ENCODE results near the gene DPAGT1.
"Not testable (repeated sequence)": the region's sequence is repeated elsewhere in the genome, so short reads cannot be mapped to it uniquely, and the experiment has no call there.

The DPAGT1 gene

DNA sequence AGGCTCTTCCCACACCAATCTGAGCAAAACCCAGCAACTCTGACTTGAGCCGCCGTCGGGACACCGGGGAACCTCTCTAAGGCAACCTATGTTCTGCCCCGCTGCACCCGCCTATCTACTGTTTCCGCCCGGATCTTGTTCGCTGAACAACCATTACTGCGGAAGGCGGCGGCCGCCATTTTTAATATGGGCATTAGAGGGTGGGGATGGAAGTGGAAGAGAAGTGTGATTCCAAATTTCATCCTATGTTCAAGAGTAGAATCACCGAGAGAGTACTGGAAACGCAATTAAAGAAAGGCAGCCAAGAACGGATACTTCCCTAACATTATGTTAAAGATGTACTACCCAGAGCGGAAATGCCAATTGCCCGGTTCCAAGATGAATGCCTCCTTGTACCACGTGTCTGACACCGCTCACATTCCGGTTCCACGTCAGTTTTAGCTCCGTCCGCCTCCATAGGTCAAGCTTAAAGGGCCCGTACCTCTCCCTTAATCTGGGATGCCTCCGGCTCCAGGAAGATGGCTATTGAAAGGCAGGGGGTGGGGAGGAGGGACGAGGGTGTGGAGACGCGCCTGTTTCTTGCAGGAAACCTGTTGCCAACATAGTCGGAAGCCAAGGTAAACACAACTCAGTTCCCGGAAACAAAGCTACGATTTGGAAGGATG, at the start of gene DPAGT1:
DPAGT1 (minus strand) TSS at position 95 of the 665 bp plus-strand sequence. CDS start 198 bp downstream, outside the sequence.
- peak; percentile 99 for DNase-seq (ENCODE audit: low spot score)

DNA sequence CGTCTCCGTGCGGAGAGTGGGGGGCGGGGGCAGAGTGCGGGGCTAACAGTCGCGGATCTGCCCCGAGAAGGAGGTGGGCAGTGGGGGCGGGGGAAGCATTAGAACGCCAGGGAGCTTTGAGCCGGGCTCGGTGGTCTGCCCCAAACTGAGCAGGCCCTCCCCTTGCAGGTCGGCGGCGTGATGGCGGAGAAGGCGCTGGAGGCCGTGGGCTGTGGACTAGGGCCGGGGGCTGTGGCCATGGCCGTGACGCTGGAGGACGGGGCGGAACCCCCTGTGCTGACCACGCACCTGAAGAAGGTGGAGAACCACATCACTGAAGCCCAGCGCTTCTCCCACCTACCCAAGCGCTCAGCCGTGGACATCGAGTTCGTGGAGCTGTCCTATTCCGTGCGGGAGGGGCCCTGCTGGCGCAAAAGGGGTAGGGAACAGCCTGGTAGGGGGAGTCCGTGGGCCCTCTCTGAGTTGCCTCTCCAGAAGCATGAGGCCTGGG, 48.2 kb upstream of the DPAGT1 start:
- DNase-seq (ENCODE audit: low spot score) = no peak

DNA sequence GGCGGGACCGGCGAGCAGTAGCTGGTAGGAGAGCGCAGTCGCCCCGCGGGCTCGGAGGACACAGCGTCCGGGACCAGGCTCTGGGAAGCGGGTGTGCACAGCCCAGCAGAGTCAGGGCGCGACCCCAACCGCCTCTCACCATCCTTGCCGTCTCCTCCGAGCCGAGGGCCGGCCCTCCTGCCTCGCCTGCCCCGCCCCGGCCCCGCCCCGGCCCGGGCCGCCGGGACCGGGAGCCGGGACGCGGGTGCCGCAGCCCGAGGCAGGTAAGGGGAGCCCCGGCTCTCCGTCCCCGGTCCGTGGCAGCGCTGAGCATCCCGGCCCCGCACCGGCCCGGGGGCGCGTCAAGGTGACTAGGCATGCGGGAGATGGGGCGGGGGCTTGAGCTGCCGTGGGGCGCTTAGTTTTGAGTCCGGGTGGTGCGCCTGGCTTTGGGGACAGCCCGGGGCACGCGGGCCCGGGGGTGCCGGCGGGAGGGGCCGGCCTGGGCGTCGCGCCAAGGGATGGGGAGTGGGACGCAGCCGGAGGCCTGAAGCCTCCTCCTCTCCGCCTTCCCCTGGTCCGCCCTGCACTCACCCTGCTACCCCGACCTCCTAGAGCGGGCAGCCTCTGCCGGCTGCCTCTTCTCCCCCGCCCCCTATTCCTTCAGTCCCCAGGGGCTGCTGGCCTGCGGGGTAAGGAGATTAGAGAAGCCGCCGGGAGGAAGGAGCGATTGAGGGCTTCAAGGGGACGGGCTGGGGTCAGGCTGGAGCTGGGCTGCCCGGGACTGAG, 47.5 kb upstream of the DPAGT1 start, which contains the start of gene ABCG4:
ABCG4 (plus strand) TSS at position 35 of the 768 bp plus-strand sequence. CDS start 914 bp downstream, outside the sequence.
- no peak for DNase-seq (ENCODE audit: low spot score)

DNA sequence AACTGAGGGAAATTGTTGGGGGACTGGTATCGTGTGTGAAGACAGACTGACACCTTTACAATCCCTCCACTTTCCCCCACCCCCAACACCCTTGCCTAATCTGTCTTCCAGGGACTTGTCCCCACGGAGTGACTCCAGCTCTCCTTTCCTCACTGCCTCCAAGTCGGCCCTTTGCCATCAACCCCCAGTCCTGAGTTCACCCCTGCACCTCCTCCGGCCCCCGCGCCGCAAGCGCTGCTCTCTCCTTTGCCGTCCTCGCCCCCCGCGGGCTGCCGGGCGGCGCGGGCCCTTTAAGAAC, 47.0 kb upstream of the DPAGT1 start:
- DNase-seq (ENCODE audit: low spot score) = no peak

DNA sequence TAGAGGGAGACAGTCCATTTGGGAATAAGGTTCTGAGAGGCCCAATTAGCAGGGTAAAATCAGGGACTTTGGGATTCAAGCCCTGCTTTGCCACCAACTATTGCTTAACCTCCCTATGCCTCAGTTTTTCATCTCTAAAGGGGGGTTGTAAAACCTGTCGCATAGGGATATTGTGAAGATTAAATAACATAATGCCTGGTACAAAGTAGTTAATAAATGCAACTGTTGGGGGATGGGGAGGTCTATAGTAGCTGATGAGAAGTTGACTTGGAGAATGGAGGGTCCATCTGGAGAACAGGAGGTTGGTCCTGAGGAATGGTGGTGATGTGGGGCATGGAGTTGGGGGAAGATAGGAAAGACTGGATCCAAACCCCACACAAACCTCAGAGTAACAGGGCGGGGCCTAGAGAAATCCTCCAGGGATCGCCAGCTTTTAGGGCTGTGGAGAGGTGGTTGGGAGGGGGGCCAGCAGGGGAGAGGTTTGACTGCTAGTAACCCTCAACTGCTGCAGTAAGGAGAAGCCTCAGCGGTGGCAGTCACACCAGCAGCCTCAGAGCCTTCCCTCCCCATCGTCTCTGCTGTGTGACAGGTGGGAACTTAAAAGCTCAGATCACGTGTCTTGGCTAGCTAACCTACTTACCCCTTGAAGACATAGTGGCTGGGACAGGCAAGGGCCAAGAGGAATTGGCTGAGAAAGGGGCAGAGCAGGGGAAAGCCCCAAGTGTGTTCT, 46.1 kb upstream of the DPAGT1 start:
- DNase-seq (ENCODE audit: low spot score) = no peak

DNA sequence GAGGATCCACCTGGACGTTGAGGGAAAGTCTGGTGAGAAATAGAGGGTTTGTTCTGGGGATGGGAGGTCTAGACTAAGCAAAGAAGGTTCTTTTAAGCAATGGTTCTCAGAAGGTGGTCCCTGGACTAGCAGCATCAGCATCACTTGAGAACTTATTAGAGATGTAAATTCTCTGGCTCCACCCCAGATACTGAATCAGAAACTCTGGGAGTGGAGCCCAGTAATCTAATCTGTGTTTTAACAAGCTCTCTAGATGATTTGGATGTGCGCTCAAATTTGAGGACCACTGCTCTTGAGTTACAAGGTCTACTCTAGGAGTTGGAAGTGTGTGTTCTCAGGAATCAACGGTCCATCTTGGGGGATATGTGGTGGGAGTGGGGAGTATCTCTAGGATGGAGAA, 43.9 kb upstream of the DPAGT1 start:
- DNase-seq (ENCODE audit: low spot score) = no peak

DNA sequence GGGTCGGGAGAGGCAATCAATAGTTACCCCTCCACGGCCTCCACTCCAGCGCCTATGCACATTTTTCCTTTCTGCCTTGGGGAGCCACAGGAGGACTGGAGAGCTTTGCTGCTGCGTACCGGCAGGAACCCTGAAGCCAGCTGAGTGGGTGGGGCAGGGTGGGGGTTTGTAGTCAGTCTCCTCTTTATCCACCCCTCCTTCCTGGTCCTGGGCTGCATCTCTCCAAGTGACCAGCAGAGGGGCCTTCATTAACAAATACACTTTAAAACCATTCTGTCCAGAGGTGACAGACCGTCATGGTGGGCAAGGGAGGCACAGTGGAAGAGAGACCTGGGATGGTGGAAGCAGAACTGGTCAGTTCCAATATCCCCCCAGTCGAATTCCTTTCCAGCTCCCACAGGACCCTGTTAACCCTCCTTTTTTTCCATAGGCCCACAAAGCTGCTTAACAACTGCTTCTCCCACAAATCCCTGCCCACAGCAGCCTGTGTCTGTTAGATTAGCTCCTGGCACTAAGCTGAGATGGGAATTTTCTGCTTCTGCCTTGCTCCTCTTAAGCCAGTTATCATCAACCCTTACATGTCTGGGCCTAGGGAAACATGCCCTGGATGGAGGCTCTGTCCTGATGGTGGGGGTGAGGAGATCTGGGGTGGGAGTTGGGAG, 43.3 kb upstream of the DPAGT1 start:
- peak; percentile 86 for DNase-seq (ENCODE audit: low spot score)

DNA sequence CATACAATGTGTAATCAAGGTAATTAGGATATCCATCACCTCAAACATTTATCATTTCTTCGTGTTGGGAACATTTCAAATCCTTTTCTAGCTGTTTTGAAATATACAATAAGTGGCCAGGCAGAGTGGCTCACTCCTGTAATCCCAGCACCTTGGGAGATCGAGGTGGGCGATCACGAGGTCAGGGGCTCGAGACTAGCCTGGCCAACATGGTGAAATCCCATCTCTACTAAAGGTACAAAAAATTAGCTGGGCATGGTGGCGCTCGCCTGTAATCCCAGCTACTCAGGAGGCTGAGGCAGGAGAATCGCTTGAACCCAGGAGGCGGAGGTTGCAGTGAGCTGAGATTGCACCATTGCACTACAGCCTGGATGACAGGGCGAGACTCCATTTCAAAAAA, 37.6 kb upstream of the DPAGT1 start:
- not testable (repeated sequence) for DNase-seq (ENCODE audit: low spot score)

DNA sequence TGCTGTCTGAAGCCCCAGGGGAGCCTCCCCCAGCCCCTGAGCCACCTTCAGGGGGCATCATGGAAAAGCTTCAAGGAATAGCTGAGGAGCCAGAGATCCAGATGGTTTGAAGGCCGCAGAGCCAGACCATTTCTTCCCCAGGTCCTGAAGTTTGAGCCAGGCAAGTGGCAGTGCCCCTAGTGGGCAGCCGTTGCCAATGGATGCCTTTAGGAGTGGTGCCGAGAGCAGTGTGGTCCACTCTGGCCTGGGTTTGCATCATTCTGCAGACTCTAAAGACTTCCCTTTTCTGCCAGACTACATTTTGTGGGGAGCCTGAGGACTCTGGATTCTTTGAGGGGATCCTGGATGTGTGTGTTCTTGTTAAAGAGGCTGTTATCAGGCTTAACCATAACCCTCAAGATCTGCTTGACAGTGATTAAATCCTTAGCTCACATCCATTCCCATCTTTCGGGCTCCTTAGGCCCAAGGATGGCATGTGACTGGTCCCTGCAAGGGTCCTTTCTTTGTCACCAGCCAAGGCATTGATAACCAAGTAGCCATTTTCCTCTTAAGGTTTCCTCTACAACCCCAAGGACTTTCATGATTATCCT, 32.8 kb upstream of the DPAGT1 start:
- DNase-seq (ENCODE audit: low spot score) = no peak

DNA sequence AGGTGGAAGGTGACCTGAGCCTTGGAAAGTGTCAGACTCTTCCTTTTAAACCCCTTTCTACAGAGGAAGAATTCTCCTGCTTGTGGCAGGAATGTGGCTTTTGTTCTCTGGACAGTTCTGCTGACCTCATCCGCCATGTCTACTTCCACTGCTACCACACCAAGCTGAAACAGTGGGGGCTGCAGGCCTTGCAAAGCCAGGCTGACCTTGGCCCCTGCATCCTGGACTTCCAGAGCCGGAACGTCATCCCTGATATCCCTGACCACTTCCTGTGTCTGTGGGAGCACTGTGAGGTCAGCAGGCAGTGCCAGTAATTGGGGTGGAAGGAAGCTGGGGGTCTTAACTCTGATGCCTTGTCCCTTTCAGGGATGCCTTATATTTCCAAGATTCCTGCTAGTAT, 29.0 kb upstream of the DPAGT1 start:
- DNase-seq (ENCODE audit: low spot score) = no peak

DNA sequence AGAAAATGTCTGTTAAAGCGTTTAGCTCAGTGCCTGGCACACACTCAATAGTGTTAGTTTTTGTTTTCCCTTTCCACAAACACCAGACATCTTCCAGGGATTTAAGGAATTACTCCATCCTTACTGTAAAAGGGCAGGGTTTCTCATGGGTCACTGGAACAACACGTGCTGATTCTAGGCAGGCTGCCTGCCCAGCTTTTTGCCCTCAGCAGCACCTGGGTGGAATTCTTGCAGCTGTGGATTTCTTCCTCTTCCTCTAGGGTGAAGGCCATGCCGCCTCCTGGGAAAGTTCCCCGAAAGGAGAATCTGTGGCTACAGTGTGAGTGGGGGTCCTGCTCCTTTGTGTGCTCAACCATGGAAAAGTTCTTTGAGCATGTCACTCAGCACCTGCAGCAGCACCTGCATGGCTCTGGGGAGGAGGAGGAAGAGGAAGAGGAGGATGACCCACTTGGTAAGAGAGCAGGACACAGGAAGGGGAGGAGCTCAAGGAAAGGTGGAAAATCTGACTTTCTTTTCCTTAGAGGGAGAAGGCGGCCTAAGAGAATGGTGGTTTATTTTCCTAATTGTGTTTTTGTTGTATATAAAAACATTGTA, 25.1 kb upstream of the DPAGT1 start:
- DNase-seq (ENCODE audit: low spot score) = no peak

DNA sequence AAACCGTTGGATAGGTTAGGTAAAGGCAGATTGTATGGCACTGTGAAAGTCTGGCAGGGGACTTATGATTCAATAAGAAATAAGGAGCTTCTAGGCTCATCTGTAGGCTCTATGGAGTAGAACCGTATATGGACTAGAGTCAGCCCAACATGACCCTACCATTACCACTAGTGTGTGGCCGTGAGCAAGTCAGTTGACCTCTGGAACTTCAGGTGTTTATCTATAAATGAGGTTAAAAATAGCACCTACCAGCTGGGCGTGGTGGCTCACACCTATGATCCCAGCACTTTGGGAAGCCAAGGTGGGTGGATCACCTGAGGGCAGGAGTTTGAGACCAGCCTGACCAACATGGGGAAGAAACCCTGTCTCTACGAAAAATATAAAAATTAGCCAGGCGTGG, 24.2 kb upstream of the DPAGT1 start:
- DNase-seq (ENCODE audit: low spot score) = no peak

DNA sequence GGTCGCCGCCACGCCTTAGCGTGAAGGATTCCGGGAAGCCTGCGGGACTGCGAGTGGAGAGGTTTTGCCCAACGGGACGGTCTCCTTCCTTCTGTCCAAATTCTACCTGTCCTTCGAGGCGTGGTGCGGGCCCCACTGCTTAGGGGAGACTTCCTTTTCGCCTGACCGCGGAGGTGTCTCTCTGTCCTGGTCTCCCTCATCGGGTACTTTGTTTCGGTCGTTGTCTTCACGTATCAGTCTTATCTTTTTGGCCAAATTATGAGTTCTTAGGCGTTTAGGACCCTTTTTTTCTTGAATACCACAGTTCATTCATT, 20.1 kb upstream of the DPAGT1 start:
- DNase-seq (ENCODE audit: low spot score) = no peak

DNA sequence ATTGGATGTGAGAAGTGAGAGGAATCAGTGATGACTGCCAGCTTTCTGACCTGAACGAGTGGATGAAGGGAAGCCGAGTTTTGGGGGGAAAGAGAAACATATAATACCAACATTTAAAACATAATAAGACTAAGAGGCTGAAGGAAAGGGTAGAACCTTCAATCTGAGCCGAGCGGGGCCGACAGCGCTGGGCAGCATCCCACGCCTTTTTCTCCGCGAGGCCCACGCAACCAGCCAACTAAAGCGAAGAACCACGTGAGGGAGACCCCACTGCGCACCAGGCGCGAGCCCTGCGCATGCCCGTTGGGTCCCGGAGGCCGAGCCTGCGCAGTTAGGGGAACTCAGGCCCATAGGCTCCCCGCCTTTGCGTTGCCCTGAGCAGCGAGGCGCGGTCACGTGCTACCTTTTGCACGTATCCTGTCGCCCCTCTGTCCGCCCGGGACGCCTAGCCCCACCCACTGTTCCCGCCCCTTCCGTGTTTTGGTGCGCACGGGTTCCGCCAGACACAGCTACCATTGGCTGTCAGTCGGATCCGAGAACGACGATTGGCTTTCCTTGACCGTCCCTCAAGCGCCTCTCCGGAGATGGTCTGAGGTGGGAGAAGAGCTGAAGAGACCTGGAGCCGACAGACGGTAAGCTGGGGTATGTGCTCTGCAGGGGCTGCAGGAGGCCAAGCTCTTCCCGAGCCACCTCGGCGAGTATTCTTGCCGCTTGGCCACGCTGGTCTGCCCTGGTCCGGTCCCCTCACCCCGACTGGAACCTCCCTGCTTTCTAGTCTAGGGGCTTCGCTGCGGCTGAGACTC, 19.6 kb upstream of the DPAGT1 start, which contains the start of gene HINFP:
HINFP (plus strand) TSS at position 573 of the 803 bp plus-strand sequence. CDS start 5,365 bp downstream, outside the sequence.
- DNase-seq (ENCODE audit: low spot score) = peak; percentile 99

DNA sequence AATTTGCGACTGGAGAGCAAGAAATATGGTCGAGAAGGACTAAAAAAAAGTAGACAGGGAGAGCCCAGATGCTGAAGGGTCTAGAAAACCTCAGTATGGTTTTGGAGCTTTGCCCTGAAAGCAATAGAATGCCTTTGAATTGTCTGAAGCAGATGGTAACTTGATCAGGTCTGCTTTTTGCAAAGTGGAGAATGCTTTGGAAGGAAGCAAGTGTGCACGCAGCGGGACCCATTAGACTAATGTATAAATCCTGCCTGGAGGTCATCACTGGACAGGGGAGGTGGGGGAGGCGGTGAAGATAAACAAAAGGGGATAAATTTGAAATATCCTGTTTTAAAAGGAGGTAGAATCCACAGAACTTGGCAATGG, 19.0 kb upstream of the DPAGT1 start:
- DNase-seq (ENCODE audit: low spot score) = no peak

DNA sequence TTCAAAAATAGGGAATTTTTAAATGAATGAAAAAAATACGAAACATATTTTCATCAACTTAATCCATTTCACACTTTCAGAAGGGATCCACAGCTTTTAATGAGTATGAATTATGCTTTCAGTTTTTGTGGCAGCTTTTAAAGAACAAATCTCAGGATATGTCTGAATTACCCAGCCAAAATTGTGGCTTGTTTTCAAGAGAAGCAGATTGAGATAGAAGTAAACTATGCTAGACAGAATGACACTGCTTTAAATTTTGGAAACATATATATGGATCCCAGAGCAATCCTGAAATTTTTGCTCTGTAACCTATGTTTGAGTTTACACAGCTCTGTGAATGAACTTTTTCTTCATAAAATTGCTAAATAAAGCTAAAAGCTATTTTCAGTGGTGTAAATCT, 17.3 kb upstream of the DPAGT1 start:
- DNase-seq (ENCODE audit: low spot score) = no peak

DNA sequence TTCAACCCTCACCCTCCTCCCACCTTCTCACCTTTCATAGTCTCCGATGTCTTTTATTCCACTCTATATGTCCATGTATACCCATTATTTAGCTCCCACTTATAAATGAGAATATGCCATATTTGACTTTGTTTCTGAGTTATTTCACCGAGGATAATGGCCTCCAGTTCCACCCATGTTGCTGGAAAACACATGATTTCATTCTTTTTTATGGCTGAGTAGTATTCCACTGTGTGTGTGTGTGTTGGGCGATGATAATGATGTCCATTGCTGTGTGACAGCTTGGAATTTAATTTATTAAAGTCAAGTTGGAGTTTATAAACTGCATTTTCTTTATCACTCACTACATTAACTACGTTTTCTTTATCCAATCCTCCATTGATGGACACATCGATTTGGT, 16.6 kb upstream of the DPAGT1 start:
- no peak for DNase-seq (ENCODE audit: low spot score)

DNA sequence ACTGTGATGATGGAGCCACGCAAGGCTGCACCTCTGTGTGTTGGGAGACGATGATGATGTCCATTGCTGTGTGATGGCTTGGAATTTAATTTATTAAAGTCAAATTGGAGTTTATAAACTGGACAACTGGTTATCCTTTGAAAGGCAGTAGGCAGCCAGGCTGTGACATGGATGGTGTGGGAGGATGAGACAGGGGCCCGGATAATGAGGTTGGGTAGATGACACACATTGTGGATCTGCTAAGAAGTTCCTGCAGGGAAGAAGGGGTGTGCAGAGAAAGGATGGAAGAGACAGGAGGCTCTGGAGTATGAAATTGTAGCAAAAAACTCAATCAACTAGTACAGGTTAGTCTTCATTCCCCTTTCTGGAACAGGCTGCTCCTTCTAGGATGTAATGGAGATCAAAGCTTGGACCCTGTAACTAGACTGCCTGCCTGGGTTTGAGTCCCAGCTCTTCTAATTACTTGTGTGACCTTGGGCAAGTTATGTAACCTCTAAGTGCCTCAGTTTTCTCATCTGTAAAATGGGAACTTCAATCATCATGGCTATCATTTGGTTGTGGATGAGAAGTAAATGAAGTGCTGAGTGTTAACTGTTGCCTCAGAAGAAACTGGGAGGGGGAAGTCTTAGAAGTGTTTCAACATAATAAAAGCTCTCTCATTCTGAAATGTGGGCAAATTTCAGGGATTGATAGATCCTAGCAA, 15.5 kb upstream of the DPAGT1 start:
- no peak for DNase-seq (ENCODE audit: low spot score)

DNA sequence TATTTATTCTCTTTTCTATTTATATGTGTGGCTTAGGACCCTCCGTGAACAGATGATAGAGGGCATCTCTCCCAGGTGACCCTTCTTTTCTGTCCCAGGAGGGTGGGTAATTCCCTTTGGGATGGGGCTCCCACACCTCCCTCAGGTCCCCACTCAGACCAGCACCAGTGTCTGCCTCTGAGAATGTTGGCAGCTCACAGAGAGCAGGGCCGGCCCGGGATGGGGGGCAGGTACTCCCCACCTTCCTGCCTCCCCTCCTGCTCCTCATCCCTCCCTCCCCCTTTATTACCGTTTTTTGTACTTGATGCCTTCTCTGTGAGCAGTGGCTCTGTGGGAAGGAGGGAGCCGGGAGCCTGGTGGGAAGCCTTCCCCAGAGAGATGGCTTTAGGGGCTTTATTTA, 14.9 kb upstream of the DPAGT1 start:
- DNase-seq (ENCODE audit: low spot score) = no peak

DNA sequence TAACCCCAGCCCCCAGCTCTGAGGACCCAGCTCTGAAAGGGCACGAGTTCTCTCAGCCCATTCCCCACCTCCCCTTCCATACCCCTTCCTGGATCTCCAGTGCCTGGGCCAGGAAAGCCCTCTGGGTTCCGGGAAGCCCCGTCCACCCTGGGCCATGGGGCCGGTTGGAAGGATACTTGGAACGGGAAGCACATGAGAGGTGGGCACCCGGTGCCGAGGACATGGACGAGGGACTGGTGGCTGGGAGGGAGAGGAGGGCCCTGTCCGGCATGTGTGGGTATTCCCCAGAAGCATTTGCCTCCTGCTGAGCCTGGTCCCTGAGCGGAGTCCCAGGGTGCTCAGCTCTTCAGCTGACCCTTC, 14.6 kb upstream of the DPAGT1 start:
- no peak for DNase-seq (ENCODE audit: low spot score)
